ENCODE results near the gene MAML3.

MAML3 gene

GRCh38 chr4:139899346-139899745, 254.6 kb downstream of the MAML3 start:
- no peak for DNase-seq (ENCODE audit: low spot score)

GRCh38 chr4:139898293-139898692, 255.7 kb downstream of the MAML3 start:
- DNase-seq (ENCODE audit: low spot score) = no peak

- DNase-seq (ENCODE audit: low spot score) = no peak
Measured at GRCh38 chr4:139896091-139896604, 257.8 kb downstream of the MAML3 start.

GRCh38 chr4:139893801-139894200, 260.2 kb downstream of the MAML3 start:
- no peak for DNase-seq (ENCODE audit: low spot score)

GRCh38 chr4:139892973-139893736, 260.8 kb downstream of the MAML3 start:
- no peak for DNase-seq (ENCODE audit: low spot score)

GRCh38 chr4:139890816-139891215, 263.2 kb downstream of the MAML3 start:
- no peak for DNase-seq (ENCODE audit: low spot score)

GRCh38 chr4:139889901-139890300, 264.1 kb downstream of the MAML3 start:
- no peak for DNase-seq (ENCODE audit: low spot score)

GRCh38 chr4:139889264-139889663, 264.7 kb downstream of the MAML3 start:
- no peak for DNase-seq (ENCODE audit: low spot score)

- DNase-seq (ENCODE audit: low spot score) = no peak
Measured at GRCh38 chr4:139887962-139888735, 265.8 kb downstream of the MAML3 start.

- DNase-seq (ENCODE audit: low spot score) = no peak
Measured at GRCh38 chr4:139887376-139887802, 266.6 kb downstream of the MAML3 start.

- DNase-seq (ENCODE audit: low spot score) = no peak
Measured at GRCh38 chr4:139886798-139887197, 267.2 kb downstream of the MAML3 start.

- DNase-seq (ENCODE audit: low spot score) = no peak
Measured at GRCh38 chr4:139884438-139884837, 269.5 kb downstream of the MAML3 start.

- DNase-seq (ENCODE audit: low spot score) = no peak
Measured at GRCh38 chr4:139880841-139881240, 273.1 kb downstream of the MAML3 start.

GRCh38 chr4:139878050-139878449, 275.9 kb downstream of the MAML3 start:
- DNase-seq (ENCODE audit: low spot score) = no peak

- DNase-seq (ENCODE audit: low spot score) = no peak
Measured at GRCh38 chr4:139876337-139876941, 277.5 kb downstream of the MAML3 start.

GRCh38 chr4:139875411-139875825, 278.6 kb downstream of the MAML3 start:
- DNase-seq (ENCODE audit: low spot score) = no peak

- DNase-seq (ENCODE audit: low spot score) = no peak
Measured at GRCh38 chr4:139873111-139873860, 280.7 kb downstream of the MAML3 start.

- no peak for DNase-seq (ENCODE audit: low spot score)
Measured at GRCh38 chr4:139872274-139872673, 281.7 kb downstream of the MAML3 start.

- no peak for DNase-seq (ENCODE audit: low spot score)
Measured at GRCh38 chr4:139869810-139870209, 284.2 kb downstream of the MAML3 start.

- DNase-seq (ENCODE audit: low spot score) = no peak
Measured at GRCh38 chr4:139866276-139866962, 287.6 kb downstream of the MAML3 start.

GRCh38 chr4:139865537-139865936, 288.4 kb downstream of the MAML3 start:
- no peak for DNase-seq (ENCODE audit: low spot score)

All from SW480 (cell line).